Keratinocyte (primary cell): ENCODE data around the gene CENPP. TPM values are rescaled to one million over a fixed set of nuclear protein-coding genes. Genes with fewer than 3 reads are reported as not detected.

Experiments
- DNase-seq: peaks from one replicate; pipeline ENCODE4 v3.0.0-alpha.2; 2011; ENCODE audit warnings: low read depth, missing footprints, low spot score
- FAIRE-seq: peaks from 2 replicates; lab custom pipeline; 2011; peaks lifted over from hg19 to GRCh38; lab: Jason Lieb, UNC
- H2AFZ ChIP-seq: 2 replicates; pipeline ENCODE4 v1.6.0; 2012; ENCODE audit warnings: low read length, control low read depth, inconsistent platforms; ENCODE audit not compliant: control insufficient read depth
- H3K27ac ChIP-seq: 2 replicates; pipeline ENCODE4 v1.5.1; 2011; ENCODE audit warnings: low read length; ENCODE audit not compliant: control insufficient read depth, insufficient read depth
- H3K27me3 ChIP-seq: 3 replicates; pipeline ENCODE4 v1.6.0; 2011; ENCODE audit warnings: low read length; ENCODE audit not compliant: control insufficient read depth, insufficient read depth; ENCODE audit errors: extremely low read depth
- H3K36me3 ChIP-seq, 2 experiments: 2 replicates in 1 of 2; 3 replicates in 1 of 2; pipeline ENCODE4 v1.5.1; 2011; ENCODE audit warnings: low read length in 2 of 2, mild to moderate bottlenecking in 1 of 2; ENCODE audit not compliant: control insufficient read depth in 2 of 2, insufficient read depth in 2 of 2; ENCODE audit errors: extremely low read depth in 1 of 2
- H3K4me1 ChIP-seq: 3 replicates; pipeline ENCODE4 v1.5.1; 2011; ENCODE audit warnings: low read length; ENCODE audit not compliant: control insufficient read depth, insufficient read depth; ENCODE audit errors: extremely low read depth
- H3K4me2 ChIP-seq: 3 replicates; pipeline ENCODE4 v1.6.0; 2011; ENCODE audit warnings: low read depth, low read length; ENCODE audit not compliant: control insufficient read depth, insufficient read depth; ENCODE audit errors: extremely low read depth
- H3K4me3 ChIP-seq, 3 experiments: fragments of 200-600 bp in 1 of 3; sonication (generic) in 1 of 3; 2 replicates in 2 of 3; 3 replicates in 1 of 3; pipeline ENCODE4 v1.5.1; 2011 to 2016; ENCODE audit warnings: low read length in 3 of 3, mild to moderate bottlenecking in 3 of 3, control low read depth in 2 of 3, inconsistent platforms in 1 of 3, low read depth in 1 of 3, mixed read lengths in 1 of 3, mixed run types in 1 of 3, moderate library complexity in 1 of 3; ENCODE audit not compliant: control insufficient read depth in 2 of 3, insufficient read depth in 2 of 3; ENCODE audit errors: extremely low read depth in 1 of 3
- H3K79me2 ChIP-seq: 2 replicates; pipeline ENCODE4 v1.6.0; 2012; ENCODE audit warnings: low read length; ENCODE audit not compliant: control insufficient read depth, insufficient read depth
- H3K9ac ChIP-seq: 3 replicates; pipeline ENCODE4 v1.6.0; 2011; ENCODE audit warnings: low read length; ENCODE audit not compliant: control insufficient read depth, insufficient read depth; ENCODE audit errors: extremely low read depth
- H3K9me1 ChIP-seq: 3 replicates; pipeline ENCODE4 v1.6.0; 2011; ENCODE audit warnings: low read length; ENCODE audit not compliant: control insufficient read depth, insufficient read depth; ENCODE audit errors: extremely low read depth
- H3K9me3 ChIP-seq: 2 replicates; pipeline ENCODE4 v1.5.1; 2012; ENCODE audit warnings: low read depth, low read length; ENCODE audit not compliant: control insufficient read depth
- H4K20me1 ChIP-seq: 3 replicates; pipeline ENCODE4 v1.6.0; 2011; ENCODE audit warnings: low read length; ENCODE audit not compliant: control insufficient read depth, insufficient read depth; ENCODE audit errors: extremely low read depth
- CTCF ChIP-seq, 3 experiments: IDR thresholded peaks in 1 of 3; conservative IDR thresholded peaks in 1 of 3; optimal IDR thresholded peaks in 1 of 3; 2 replicates in 2 of 3; 3 replicates in 1 of 3; pipeline versions ENCODE3 to v1.5.1; 2011; ENCODE audit warnings: low read length in 3 of 3, mild to moderate bottlenecking in 3 of 3, moderate library complexity in 2 of 3, control low read depth in 1 of 3, inconsistent platforms in 1 of 3; ENCODE audit not compliant: insufficient read depth in 2 of 3; ENCODE audit errors: extremely low read depth in 1 of 3
- EZH2 ChIP-seq: IDR thresholded peaks from one replicate; pipeline ENCODE4 v1.6.1; 2012; ENCODE audit warnings: inconsistent platforms, mild to moderate bottlenecking, low read length, moderate library complexity
- dilution Hi-C: fragments of 300-500 bp; cut with MboI; formaldehyde crosslinking; loops from one replicate; pipeline ENCODE4 v1.7.0; 2020; ENCODE audit warnings: low sequenced_read_pairs; ENCODE audit not compliant: extremely low pct_ligation_motif_present
- polyA plus RNA-seq, 5 experiments: library from polyadenylated mRNA; depleted of rRNA in 3 of 5; stranded (reverse) in 3 of 5; stranded (forward) in 1 of 5; unstranded in 1 of 5; fragments of >200 nt; gene quantifications; 1 replicate in 1 of 5; 2 replicates in 3 of 5; 3 replicates in 1 of 5; pipeline versions ENCODE4 v1.2.1 to v1.2.3, GENCODE V29; 2011 to 2012; ENCODE audit warnings: missing spikeins in 2 of 5, low read depth in 1 of 5, low replicate concordance in 1 of 5

CENPP gene
- polyA plus RNA-seq, 1 donor (not counting 4 experiments of a cell fraction or from before 2014, with no cell fraction given) = 6.7 TPM

- peak overlapping the region; percentile 65 for H3K4me2 ChIP-seq
- no peak for DNase-seq
- H3K79me2 ChIP-seq = no peaks in the 10 kb centered on the region
- peak overlapping the region; percentile 68 for H2AFZ ChIP-seq
- no peaks in the 10 kb centered on the region for H3K36me3 ChIP-seq
- no peaks in the 10 kb centered on the region for H3K9me1 ChIP-seq
- FAIRE-seq = no peak
- H4K20me1 ChIP-seq = no peaks in the 10 kb centered on the region
- H3K4me1 ChIP-seq = peaks cover 26% of the 10 kb centered on the region
- H3K27ac ChIP-seq = no peak overlapping the region
- peak overlapping the region in 1 of 3 experiments; percentile 7 for H3K4me3 ChIP-seq
- dilution Hi-C loops = no loop called here
- no peak for TF ChIP-seq EZH2
- no peak for TF ChIP-seq CTCF (optimal IDR thresholded peaks at IDR 0.05 in 1 of 3, IDR thresholded peaks at IDR 0.05 in 1 of 3, conservative IDR thresholded peaks at IDR 0.05 in 1 of 3; ENCODE audit: extremely low read depth in 1 of 3, insufficient read depth in 2 of 3, low read length in 3 of 3)
- H3K27me3 ChIP-seq = no peaks in the 10 kb centered on the region
- H3K9ac ChIP-seq = peak overlapping the region; percentile 2
- H3K9me3 ChIP-seq = no peaks in the 10 kb centered on the region
Observed at GRCh38 chr9:92601451-92601850, 275.7 kb downstream of the CENPP start.

GRCh38 chr9:92602413-92602812 lies 276.7 kb downstream of the CENPP start:
- peaks cover 26% of the 10 kb centered on the region for H3K4me1 ChIP-seq
- dilution Hi-C loops = no loop called here

More at GRCh38 chr9:92602413-92602812, 276.7 kb downstream of the CENPP start:
- Histone ChIP-seq H4K20me1 (no peaks in the 10 kb centered on the region), H3K36me3 (no peaks in the 10 kb centered on the region), H3K9me3 (no peaks in the 10 kb centered on the region), H3K4me3 (no peak overlapping the region), H3K9me1 (no peaks in the 10 kb centered on the region), H3K79me2 (no peaks in the 10 kb centered on the region), H3K4me2 (no peak overlapping the region), H2AFZ (no peak overlapping the region), H3K27me3 (no peaks in the 10 kb centered on the region), H3K9ac (no peak overlapping the region), H3K27ac (no peak overlapping the region)
- no peak for FAIRE-seq
- TF ChIP-seq EZH2 = no peak
- no peak for TF ChIP-seq CTCF (optimal IDR thresholded peaks at IDR 0.05 in 1 of 3, IDR thresholded peaks at IDR 0.05 in 1 of 3, conservative IDR thresholded peaks at IDR 0.05 in 1 of 3; ENCODE audit: extremely low read depth in 1 of 3, insufficient read depth in 2 of 3, low read length in 3 of 3)
- no peak for DNase-seq
